ENCODE results near the gene GXYLT2. TPM values are rescaled to one million over a fixed set of nuclear protein-coding genes. Genes with fewer than 3 reads are reported as not detected.
A peak's percentile ranks its signal among the peaks of the same experiment; 100 is the strongest.

Gene GXYLT2
- total and polyA plus RNA-seq, 2 of the 13 experiments (the other 11 are each of a cell fraction or from before 2014, with no cell fraction given), result 4.3 to 6.9 TPM

DNA sequence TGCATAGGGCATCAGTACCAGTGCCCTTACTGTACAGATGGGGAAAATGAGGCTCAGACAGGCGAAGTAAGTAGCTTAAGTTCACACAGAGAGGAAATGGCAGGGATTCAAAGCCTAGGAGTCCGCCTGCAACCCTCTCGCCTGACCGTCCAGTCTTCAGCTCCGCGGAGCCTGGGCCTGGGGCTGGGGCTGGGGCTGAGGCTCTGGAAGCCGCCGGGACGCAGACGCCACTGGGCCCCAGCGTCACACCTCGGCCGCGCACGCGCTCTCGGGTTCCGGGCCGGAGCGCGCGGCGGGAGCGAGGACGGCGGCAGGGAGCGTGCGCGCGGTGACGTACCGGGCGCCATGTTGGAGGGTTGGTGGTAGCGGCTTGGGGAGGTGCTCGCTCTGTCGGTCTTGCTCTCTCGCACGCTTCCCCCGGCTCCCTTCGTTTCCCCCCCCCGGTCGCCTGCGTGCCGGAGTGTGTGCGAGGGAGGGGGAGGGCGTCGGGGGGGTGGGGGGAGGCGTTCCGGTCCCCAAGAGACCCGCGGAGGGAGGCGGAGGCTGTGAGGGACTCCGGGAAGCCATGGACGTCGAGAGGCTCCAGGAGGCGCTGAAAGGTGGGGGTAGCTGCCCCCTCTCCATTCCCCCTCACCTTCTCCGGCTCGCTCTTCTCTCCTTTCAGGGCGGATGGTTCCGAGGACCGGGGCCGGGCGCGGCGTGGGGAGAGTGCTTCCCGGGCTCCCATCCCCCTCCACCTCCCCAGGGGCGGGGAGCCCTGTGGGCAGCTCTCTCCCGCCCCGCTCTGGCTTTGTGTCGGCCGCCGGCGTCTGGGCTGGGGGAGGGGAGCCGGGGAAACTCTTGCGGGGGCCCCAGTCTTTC, 108.9 kb downstream of the GXYLT2 start, which contains the start of gene PPP4R2 (continued):
- TF ChIP-seq, protein P1, sequence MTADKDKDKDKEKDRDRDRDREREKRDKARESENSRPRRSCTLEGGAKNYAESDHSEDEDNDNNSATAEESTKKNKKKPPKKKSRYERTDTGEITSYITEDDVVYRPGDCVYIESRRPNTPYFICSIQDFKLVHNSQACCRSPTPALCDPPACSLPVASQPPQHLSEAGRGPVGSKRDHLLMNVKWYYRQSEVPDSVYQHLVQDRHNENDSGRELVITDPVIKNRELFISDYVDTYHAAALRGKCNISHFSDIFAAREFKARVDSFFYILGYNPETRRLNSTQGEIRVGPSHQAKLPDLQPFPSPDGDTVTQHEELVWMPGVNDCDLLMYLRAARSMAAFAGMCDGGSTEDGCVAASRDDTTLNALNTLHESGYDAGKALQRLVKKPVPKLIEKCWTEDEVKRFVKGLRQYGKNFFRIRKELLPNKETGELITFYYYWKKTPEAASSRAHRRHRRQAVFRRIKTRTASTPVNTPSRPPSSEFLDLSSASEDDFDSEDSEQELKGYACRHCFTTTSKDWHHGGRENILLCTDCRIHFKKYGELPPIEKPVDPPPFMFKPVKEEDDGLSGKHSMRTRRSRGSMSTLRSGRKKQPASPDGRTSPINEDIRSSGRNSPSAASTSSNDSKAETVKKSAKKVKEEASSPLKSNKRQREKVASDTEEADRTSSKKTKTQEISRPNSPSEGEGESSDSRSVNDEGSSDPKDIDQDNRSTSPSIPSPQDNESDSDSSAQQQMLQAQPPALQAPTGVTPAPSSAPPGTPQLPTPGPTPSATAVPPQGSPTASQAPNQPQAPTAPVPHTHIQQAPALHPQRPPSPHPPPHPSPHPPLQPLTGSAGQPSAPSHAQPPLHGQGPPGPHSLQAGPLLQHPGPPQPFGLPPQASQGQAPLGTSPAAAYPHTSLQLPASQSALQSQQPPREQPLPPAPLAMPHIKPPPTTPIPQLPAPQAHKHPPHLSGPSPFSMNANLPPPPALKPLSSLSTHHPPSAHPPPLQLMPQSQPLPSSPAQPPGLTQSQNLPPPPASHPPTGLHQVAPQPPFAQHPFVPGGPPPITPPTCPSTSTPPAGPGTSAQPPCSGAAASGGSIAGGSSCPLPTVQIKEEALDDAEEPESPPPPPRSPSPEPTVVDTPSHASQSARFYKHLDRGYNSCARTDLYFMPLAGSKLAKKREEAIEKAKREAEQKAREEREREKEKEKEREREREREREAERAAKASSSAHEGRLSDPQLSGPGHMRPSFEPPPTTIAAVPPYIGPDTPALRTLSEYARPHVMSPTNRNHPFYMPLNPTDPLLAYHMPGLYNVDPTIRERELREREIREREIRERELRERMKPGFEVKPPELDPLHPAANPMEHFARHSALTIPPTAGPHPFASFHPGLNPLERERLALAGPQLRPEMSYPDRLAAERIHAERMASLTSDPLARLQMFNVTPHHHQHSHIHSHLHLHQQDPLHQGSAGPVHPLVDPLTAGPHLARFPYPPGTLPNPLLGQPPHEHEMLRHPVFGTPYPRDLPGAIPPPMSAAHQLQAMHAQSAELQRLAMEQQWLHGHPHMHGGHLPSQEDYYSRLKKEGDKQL (CRISPR knock-in tag; IDR thresholded peaks at IDR 0.05; ENCODE audit: low read depth), result peak; percentile 66; the same call in 1 of the 2 replicates
- TF ChIP-seq SMYD3 (CRISPR knock-in tag; IDR thresholded peaks at IDR 0.05) (no peak), RAD21 (CRISPR knock-in tag; IDR thresholded peaks at IDR 0.05) (peak; percentile 36), ZFY (CRISPR knock-in tag; IDR thresholded peaks at IDR 0.05) (peak; percentile 89), ZNF891 (CRISPR knock-in tag; IDR thresholded peaks at IDR 0.05) (0 out of 2 replicates have a peak, but pooled peaks have one; percentile 21), ZNF432 (CRISPR knock-in tag; IDR thresholded peaks at IDR 0.05; ENCODE audit: borderline replicate concordance) (no peak), ZFP90 (CRISPR knock-in tag; IDR thresholded peaks at IDR 0.05; ENCODE audit: borderline replicate concordance) (0 out of 2 replicates have a peak, but pooled peaks have one; percentile 42), NR3C1 (CRISPR knock-in tag; IDR thresholded peaks at IDR 0.05) (no peak), FOXP1 (IDR thresholded peaks at IDR 0.05) (no peak), FOXP1 (CRISPR knock-in tag; IDR thresholded peaks at IDR 0.05) (no peak), TBX2 (CRISPR knock-in tag; IDR thresholded peaks at IDR 0.05; ENCODE audit: borderline replicate concordance) (peak; percentile 89), ZC3H13 (CRISPR knock-in tag; IDR thresholded peaks at IDR 0.05) (peak; percentile 43; the same call in 1 of the 2 replicates), EHMT2 (IDR thresholded peaks at IDR 0.05; ENCODE audit: borderline replicate concordance, low read depth, low read length) (no peak), ZMYM4 (CRISPR knock-in tag; IDR thresholded peaks at IDR 0.05) (peak; percentile 76; the same call in 1 of the 2 replicates)
- TF ChIP-seq, protein P2, sequence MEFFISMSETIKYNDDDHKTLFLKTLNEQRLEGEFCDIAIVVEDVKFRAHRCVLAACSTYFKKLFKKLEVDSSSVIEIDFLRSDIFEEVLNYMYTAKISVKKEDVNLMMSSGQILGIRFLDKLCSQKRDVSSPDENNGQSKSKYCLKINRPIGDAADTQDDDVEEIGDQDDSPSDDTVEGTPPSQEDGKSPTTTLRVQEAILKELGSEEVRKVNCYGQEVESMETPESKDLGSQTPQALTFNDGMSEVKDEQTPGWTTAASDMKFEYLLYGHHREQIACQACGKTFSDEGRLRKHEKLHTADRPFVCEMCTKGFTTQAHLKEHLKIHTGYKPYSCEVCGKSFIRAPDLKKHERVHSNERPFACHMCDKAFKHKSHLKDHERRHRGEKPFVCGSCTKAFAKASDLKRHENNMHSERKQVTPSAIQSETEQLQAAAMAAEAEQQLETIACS (CRISPR knock-in tag; IDR thresholded peaks at IDR 0.05), result peak; percentile 99
- TF ChIP-seq, protein P3, sequence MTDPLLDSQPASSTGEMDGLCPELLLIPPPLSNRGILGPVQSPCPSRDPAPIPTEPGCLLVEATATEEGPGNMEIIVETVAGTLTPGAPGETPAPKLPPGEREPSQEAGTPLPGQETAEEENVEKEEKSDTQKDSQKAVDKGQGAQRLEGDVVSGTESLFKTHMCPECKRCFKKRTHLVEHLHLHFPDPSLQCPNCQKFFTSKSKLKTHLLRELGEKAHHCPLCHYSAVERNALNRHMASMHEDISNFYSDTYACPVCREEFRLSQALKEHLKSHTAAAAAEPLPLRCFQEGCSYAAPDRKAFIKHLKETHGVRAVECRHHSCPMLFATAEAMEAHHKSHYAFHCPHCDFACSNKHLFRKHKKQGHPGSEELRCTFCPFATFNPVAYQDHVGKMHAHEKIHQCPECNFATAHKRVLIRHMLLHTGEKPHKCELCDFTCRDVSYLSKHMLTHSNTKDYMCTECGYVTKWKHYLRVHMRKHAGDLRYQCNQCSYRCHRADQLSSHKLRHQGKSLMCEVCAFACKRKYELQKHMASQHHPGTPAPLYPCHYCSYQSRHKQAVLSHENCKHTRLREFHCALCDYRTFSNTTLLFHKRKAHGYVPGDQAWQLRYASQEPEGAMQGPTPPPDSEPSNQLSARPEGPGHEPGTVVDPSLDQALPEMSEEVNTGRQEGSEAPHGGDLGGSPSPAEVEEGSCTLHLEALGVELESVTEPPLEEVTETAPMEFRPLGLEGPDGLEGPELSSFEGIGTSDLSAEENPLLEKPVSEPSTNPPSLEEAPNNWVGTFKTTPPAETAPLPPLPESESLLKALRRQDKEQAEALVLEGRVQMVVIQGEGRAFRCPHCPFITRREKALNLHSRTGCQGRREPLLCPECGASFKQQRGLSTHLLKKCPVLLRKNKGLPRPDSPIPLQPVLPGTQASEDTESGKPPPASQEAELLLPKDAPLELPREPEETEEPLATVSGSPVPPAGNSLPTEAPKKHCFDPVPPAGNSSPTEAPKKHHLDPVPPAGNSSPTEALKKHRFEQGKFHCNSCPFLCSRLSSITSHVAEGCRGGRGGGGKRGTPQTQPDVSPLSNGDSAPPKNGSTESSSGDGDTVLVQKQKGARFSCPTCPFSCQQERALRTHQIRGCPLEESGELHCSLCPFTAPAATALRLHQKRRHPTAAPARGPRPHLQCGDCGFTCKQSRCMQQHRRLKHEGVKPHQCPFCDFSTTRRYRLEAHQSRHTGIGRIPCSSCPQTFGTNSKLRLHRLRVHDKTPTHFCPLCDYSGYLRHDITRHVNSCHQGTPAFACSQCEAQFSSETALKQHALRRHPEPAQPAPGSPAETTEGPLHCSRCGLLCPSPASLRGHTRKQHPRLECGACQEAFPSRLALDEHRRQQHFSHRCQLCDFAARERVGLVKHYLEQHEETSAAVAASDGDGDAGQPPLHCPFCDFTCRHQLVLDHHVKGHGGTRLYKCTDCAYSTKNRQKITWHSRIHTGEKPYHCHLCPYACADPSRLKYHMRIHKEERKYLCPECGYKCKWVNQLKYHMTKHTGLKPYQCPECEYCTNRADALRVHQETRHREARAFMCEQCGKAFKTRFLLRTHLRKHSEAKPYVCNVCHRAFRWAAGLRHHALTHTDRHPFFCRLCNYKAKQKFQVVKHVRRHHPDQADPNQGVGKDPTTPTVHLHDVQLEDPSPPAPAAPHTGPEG (CRISPR knock-in tag; IDR thresholded peaks at IDR 0.05), result peak; percentile 73; the same call in 1 of the 2 replicates

Data from HepG2 (cell line).